Naive thymus-derived CD8-positive, alpha-beta T cell (primary cell): ENCODE results near the gene DSC3. TPM values are rescaled to one million over a fixed set of nuclear protein-coding genes. Genes with fewer than 3 reads are reported as not detected.
A peak's percentile ranks its signal among the peaks of the same experiment; 100 is the strongest.
"Not testable (repeated sequence)": the region's sequence is repeated elsewhere in the genome, so short reads cannot be mapped to it uniquely, and the experiment has no call there.

Source experiments
- ATAC-seq, 2 donors: fragments of 150-1000 bp; cut with Tn5 transposase in 1 of 2; sonication (Bioruptor Pico), chemical (Tn5 transposase) in 1 of 2; 1 replicate in 1 of 2; 2 replicates in 1 of 2; pipeline ENCODE4 v1.10.0; 2021; ENCODE audit warnings: mild to moderate bottlenecking in 2 of 2, moderate library complexity in 2 of 2
- POLR2A ChIA-PET: fragments of 350-600 bp; sonication (Branson Sonifier 250); formaldehyde crosslinking; loops from one replicate; lab custom pipeline; 2021; ENCODE audit warnings: antibody characterized with exemption; lab: Charles Lee
- DNase-seq, 10 donors: peaks; one replicate each; pipeline versions ENCODE4 v3.0.0 to v3.0.0-alpha.2; 2020 to 2022
- H3K27ac Mint-ChIP-seq, 10 donors: one replicate each; pipeline ENCODE4 v1.8.0; 2020 to 2022; ENCODE audit warnings: mild to moderate bottlenecking in 10 of 10, mixed read lengths in 10 of 10, moderate library complexity in 4 of 10, inconsistent platforms in 1 of 10
- H3K27me3 Mint-ChIP-seq, 5 donors: one replicate each; pipeline ENCODE4 v1.8.0; 2021 to 2022; ENCODE audit warnings: mixed read lengths in 5 of 5
- H3K36me3 Mint-ChIP-seq, 3 donors: one replicate each; pipeline ENCODE4 v1.8.0; 2020 to 2022; ENCODE audit warnings: mixed read lengths in 3 of 3, mild to moderate bottlenecking in 2 of 3, inconsistent platforms in 1 of 3
- H3K4me1 Mint-ChIP-seq, 4 donors: one replicate each; pipeline ENCODE4 v1.8.0; 2021 to 2022; ENCODE audit warnings: mixed read lengths in 4 of 4
- H3K4me3 Mint-ChIP-seq, 10 donors: one replicate each; pipeline ENCODE4 v1.8.0; 2020 to 2022; ENCODE audit warnings: mild to moderate bottlenecking in 10 of 10, mixed read lengths in 10 of 10, moderate library complexity in 6 of 10, inconsistent platforms in 1 of 10
- H3K9me3 Mint-ChIP-seq, 9 donors: one replicate each; pipeline ENCODE4 v1.8.0; 2020 to 2022; ENCODE audit warnings: mixed read lengths in 9 of 9, mild to moderate bottlenecking in 3 of 9, inconsistent platforms in 1 of 9, moderate library complexity in 1 of 9
- polyA plus RNA-seq, 3 donors: library from polyadenylated mRNA; unstranded; fragments of 300-500 nt; fragmentation: Illumina TruSeq; gene quantifications; one replicate each; pipeline ENCODE4 v1.2.3, GENCODE V29; 2021
- total RNA-seq, 8 experiments: library from RNA in 2 of 8; stranded (reverse) in 2 of 8; gene quantifications; one replicate each; pipeline ENCODE4 v1.2.3 and lab custom pipeline; 2021 to 2026

Gene DSC3
- total and polyA plus RNA-seq, 5 experiments from 2014 or later: not detected

GRCh38 chr18:30988440-30988839 lies 54.1 kb downstream of the DSC3 start:
- no peaks in the 10 kb centered on the region for H3K27me3 Mint-ChIP-seq
- H3K36me3 Mint-ChIP-seq: no peaks in the 10 kb centered on the region
- ATAC-seq: no peak
- POLR2A ChIA-PET: no interaction called here
- H3K9me3 Mint-ChIP-seq: peaks cover 0 to 11% (median under 1%) of the 10 kb centered on the region in 9 donors
- DNase-seq: no peak
- H3K4me3 Mint-ChIP-seq: no peak overlapping the region
- H3K27ac Mint-ChIP-seq: no peak overlapping the region
- peaks cover 0 to 6% (median under 1%) of the 10 kb centered on the region in 4 donors for H3K4me1 Mint-ChIP-seq

- H3K27me3 Mint-ChIP-seq: no peaks in the 10 kb centered on the region
- H3K36me3 Mint-ChIP-seq: no peaks in the 10 kb centered on the region
- POLR2A ChIA-PET: no interaction called here
- no peak overlapping the region for H3K27ac Mint-ChIP-seq
- ATAC-seq: no peak
- peaks cover 0 to 6% (median under 1%) of the 10 kb centered on the region in 4 donors for H3K4me1 Mint-ChIP-seq
- H3K4me3 Mint-ChIP-seq: no peak overlapping the region
- DNase-seq: no peak
- peaks cover 0 to 11% (median 2%) of the 10 kb centered on the region in 9 donors for H3K9me3 Mint-ChIP-seq
Observed at GRCh38 chr18:30987467-30988241, 54.9 kb downstream of the DSC3 start.

- Mint-ChIP-seq H3K27ac (no peak overlapping the region), H3K27me3 (peaks cover 0 to 2% (median 0%) of the 10 kb centered on the region in 5 donors), H3K4me3 (no peak overlapping the region), H3K36me3 (no peaks in the 10 kb centered on the region), H3K4me1 (peaks cover 0 to 6% (median under 1%) of the 10 kb centered on the region in 4 donors), H3K9me3 (peaks cover 0 to 11% (median 2%) of the 10 kb centered on the region in 9 donors)
- ATAC-seq (no peak), DNase-seq (no peak)
- POLR2A ChIA-PET: no interaction called here
Observed at GRCh38 chr18:30985753-30986152, 56.8 kb downstream of the DSC3 start.

- no peaks in the 10 kb centered on the region for H3K36me3 Mint-ChIP-seq
- POLR2A ChIA-PET: no interaction called here
Observed at GRCh38 chr18:30982285-30982992, 60.1 kb downstream of the DSC3 start.

GRCh38 chr18:30978091-30978490 lies 64.5 kb downstream of the DSC3 start:
- H3K4me1 Mint-ChIP-seq, DNase-seq, H3K27ac Mint-ChIP-seq, ATAC-seq, POLR2A ChIA-PET, H3K9me3 Mint-ChIP-seq, H3K4me3 Mint-ChIP-seq, H3K36me3 Mint-ChIP-seq, H3K27me3 Mint-ChIP-seq: not testable (repeated sequence)

More at GRCh38 chr18:30982285-30982992, 60.1 kb downstream of the DSC3 start:
- no peak overlapping the region for H3K27ac Mint-ChIP-seq
- peaks cover 0 to 11% (median 2%) of the 10 kb centered on the region in 9 donors for H3K9me3 Mint-ChIP-seq
- H3K4me3 Mint-ChIP-seq: no peak overlapping the region
- peaks cover 0 to 2% (median 0%) of the 10 kb centered on the region in 5 donors for H3K27me3 Mint-ChIP-seq
- peaks cover 0 to 6% (median under 1%) of the 10 kb centered on the region in 4 donors for H3K4me1 Mint-ChIP-seq
- no peak for ATAC-seq
- no peak for DNase-seq

- Mint-ChIP-seq H3K9me3 (no peaks in the 10 kb centered on the region), H3K36me3 (no peaks in the 10 kb centered on the region), H3K4me1 (no peaks in the 10 kb centered on the region), H3K27ac (no peak overlapping the region), H3K27me3 (no peaks in the 10 kb centered on the region), H3K4me3 (no peak overlapping the region)
- DNase-seq: peak in 3 of 10 donors; percentile 6 to 21 (median 16)
- POLR2A ChIA-PET: no interaction called here
- no peak for ATAC-seq
Observed at GRCh38 chr18:30971338-30971956, 71.1 kb downstream of the DSC3 start.

GRCh38 chr18:30970196-30970816 lies 72.2 kb downstream of the DSC3 start:
- DNase-seq: no peak
- no peak overlapping the region for H3K4me3 Mint-ChIP-seq
- no peak for ATAC-seq

GRCh38 chr18:30969670-30970170 lies 72.8 kb downstream of the DSC3 start:
- no peak for DNase-seq
- Mint-ChIP-seq H3K4me1 (no peaks in the 10 kb centered on the region), H3K27me3 (no peaks in the 10 kb centered on the region), H3K27ac (no peak overlapping the region), H3K9me3 (no peaks in the 10 kb centered on the region), H3K36me3 (no peaks in the 10 kb centered on the region), H3K4me3 (no peak overlapping the region)
- POLR2A ChIA-PET: no interaction called here
- ATAC-seq: no peak

More at GRCh38 chr18:30970196-30970816, 72.2 kb downstream of the DSC3 start:
- POLR2A ChIA-PET: no interaction called here
- Mint-ChIP-seq H3K9me3 (no peaks in the 10 kb centered on the region), H3K27me3 (no peaks in the 10 kb centered on the region), H3K27ac (no peak overlapping the region), H3K4me1 (no peaks in the 10 kb centered on the region), H3K36me3 (no peaks in the 10 kb centered on the region)

GRCh38 chr18:30967701-30968100 lies 74.8 kb downstream of the DSC3 start:
- ATAC-seq (no peak), DNase-seq (no peak)
- POLR2A ChIA-PET: no interaction called here
- Mint-ChIP-seq H3K27me3 (no peaks in the 10 kb centered on the region), H3K36me3 (no peaks in the 10 kb centered on the region), H3K4me3 (no peak overlapping the region), H3K9me3 (no peaks in the 10 kb centered on the region), H3K4me1 (no peaks in the 10 kb centered on the region), H3K27ac (no peak overlapping the region)

- no peak overlapping the region for H3K4me3 Mint-ChIP-seq
- no peaks in the 10 kb centered on the region for H3K9me3 Mint-ChIP-seq
- ATAC-seq (no peak), DNase-seq (no peak)
- H3K36me3 Mint-ChIP-seq: no peaks in the 10 kb centered on the region
- no peaks in the 10 kb centered on the region for H3K27me3 Mint-ChIP-seq
- H3K4me1 Mint-ChIP-seq: no peaks in the 10 kb centered on the region
- POLR2A ChIA-PET: no interaction called here
- no peak overlapping the region for H3K27ac Mint-ChIP-seq
Observed at GRCh38 chr18:30965237-30965636, 77.3 kb downstream of the DSC3 start.

GRCh38 chr18:30960661-30961060 lies 81.9 kb downstream of the DSC3 start:
- H3K4me3 Mint-ChIP-seq: no peak overlapping the region
- H3K4me1 Mint-ChIP-seq: no peaks in the 10 kb centered on the region
- no peaks in the 10 kb centered on the region for H3K9me3 Mint-ChIP-seq
- POLR2A ChIA-PET: no interaction called here
- no peaks in the 10 kb centered on the region for H3K36me3 Mint-ChIP-seq
- DNase-seq: no peak
- peaks cover 0 to 6% (median 1%) of the 10 kb centered on the region in 5 donors for H3K27me3 Mint-ChIP-seq
- ATAC-seq: no peak
- no peak overlapping the region for H3K27ac Mint-ChIP-seq

GRCh38 chr18:30957066-30957465 lies 85.5 kb downstream of the DSC3 start:
- DNase-seq: no peak
- H3K27me3 Mint-ChIP-seq: peaks cover 0 to 6% (median 1%) of the 10 kb centered on the region in 5 donors
- H3K4me1 Mint-ChIP-seq: no peaks in the 10 kb centered on the region
- no peak for ATAC-seq
- no peaks in the 10 kb centered on the region for H3K36me3 Mint-ChIP-seq
- no peak overlapping the region for H3K27ac Mint-ChIP-seq
- H3K9me3 Mint-ChIP-seq: no peaks in the 10 kb centered on the region
- H3K4me3 Mint-ChIP-seq: no peak overlapping the region
- POLR2A ChIA-PET: no interaction called here
